HG02870 (cell line): Measurements from ENCODE around the gene MYO18A.

ENCODE experiments used
- ATAC-seq: cut with Tn5 transposase; IDR thresholded peaks from one replicate; pipeline ENCODE4 v1.9.1; 2021; ENCODE audit warnings: mild to moderate bottlenecking, moderate library complexity; ENCODE audit not compliant: unreplicated experiment

Gene MYO18A

GRCh38 chr17:29038085-29038795 lies 142.0 kb downstream of the MYO18A start:
- ATAC-seq = no peak

DNA sequence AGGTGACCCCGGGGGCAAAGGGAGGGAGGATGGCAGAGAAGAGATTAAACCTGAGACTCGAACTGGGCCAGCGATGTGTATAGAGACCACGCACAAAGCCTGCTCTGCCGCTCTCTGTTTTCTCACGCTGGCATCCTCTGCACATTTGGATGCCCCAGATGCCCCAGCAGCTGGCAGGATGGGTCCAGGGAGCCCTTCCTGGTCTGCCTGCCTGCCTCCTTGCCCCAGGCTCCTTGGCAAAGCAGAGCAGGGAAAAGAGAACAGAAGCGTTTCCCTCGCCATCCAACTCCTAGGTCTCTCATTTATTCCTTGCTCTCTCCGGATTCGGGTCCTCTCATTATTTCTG lies 142.5 kb downstream of the MYO18A start:
- no peak for ATAC-seq

DNA sequence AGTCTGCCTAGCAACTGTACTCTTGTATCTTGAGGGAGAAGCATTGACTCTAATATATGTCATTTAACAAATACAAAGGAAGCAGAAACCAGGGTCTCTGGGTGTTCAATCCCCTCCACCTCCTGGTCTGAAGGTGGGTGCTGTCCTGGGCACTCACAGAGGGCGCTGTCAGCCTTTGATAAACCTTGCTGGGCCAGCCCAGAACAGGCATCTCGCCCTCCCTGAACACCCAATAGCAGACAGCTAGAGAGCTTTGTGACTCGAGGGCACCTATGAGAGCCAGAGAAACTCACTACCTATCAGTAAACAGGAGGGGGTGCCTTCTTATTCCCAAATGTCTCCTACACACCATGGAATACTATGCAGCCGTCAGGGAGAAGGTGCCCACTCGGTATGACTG lies 143.6 kb downstream of the MYO18A start:
- ATAC-seq = no peak

DNA sequence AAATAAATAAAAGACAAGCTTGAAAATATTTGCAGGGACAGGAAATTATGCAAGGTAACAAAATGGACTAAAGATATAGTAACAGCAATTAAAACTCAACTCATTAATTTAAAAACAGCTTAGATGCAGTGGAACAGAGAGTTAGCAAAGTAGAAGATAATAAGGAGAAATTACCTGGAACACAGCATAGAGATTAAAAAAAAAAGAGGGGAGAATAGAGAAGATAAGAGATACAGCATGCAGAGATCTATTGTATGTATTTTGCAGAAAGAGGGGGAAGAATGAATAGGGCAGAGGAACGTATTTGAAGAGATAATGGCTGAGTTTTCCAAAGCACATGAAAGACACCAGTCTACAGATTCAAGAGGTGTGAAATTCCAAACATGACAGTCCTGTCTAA lies 145.7 kb downstream of the MYO18A start:
- ATAC-seq = no peak

DNA sequence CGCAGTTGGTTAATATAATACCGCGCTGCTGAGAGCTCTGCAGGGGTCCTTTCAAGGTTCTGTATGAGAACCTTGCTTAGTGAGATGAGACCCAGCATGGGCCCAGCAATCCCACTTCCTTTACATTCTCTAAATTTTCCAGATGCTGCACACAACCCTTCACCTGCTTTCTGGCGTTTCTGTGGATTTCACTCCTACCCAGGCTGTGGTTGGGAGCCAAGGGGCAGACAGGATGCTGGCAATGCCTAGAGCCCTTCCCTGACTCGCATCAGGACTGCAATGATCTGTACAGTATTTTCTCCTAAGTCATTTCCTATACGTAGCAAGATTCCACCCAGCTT lies 147.4 kb downstream of the MYO18A start:
- no peak for ATAC-seq

DNA sequence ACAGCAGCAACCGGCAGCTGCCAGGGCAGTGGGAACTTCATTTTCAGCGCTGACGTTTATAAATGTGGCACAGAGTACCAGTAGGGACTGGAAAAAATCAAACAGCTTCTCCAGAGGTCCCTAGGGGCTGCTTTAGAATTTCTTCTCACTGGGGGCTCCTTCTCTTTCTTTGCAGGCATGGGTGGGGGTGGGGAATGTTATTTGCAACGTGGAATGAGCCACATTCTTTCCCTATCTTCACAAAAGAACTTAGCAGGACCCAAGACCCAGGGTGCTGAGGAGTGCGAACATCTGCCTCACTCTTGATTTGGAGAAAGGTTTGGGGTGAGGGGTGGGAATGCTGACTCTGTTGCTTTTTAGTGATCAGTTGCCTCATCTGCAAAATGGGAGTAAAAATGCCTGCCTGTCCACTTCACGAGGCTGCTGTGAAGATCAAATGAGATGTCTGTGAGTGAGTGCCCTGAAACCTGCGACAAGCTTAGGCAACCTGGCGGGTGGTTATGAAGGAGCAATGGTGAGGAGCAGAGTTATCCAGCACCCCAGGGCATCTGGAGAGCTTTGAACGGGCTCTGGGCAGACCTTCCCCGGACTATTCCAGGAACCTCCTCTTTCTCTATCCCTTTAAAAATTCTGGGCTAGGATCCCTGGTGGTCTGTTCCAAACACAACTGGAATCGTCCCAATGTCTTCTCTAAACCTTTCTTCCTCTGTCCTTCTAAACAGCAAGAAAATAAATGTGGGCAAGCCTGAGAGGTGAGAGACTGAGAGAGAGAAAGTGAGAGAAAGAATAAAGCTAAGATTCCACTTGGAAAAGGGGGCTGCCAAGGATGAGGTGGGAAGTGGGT lies 148.0 kb downstream of the MYO18A start:
- no peak for ATAC-seq

- no peak for ATAC-seq
These were observed 148.7 kb downstream of the MYO18A start for GRCh38 chr17:29031488-29031887.

GRCh38 chr17:29024316-29024952 lies 155.8 kb downstream of the MYO18A start:
- ATAC-seq = no peak

- ATAC-seq = no peak
These were observed 158.1 kb downstream of the MYO18A start for GRCh38 chr17:29022074-29022473.

DNA sequence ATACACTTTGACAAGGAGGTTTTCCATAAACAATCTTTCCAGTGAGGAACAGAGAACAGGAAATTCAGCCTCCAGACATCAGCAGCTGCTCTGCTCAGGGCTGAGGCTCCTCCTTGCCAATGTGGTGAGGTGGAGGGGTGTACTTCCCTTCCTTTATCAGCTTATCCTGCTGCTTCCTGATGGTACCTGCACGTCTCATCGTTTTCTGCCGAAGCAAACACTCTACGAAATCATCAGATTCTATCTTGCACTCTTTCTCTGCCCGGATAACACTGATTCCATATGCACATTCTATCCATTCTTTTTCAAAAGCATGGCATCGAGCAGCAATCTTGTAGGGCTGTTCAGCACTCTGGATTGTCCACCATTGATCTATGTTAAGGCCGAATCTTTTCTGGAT lies 159.0 kb downstream of the MYO18A start:
- ATAC-seq = no peak
